ENCODE results near the gene IQSEC3. TPM values are rescaled to one million over a fixed set of nuclear protein-coding genes. Genes with fewer than 3 reads are reported as not detected.
"Not testable (repeated sequence)": the region's sequence is repeated elsewhere in the genome, so short reads cannot be mapped to it uniquely, and the experiment has no call there.

The IQSEC3 gene
- under 1 TPM; 0.13 to 0.14 TPM for polyA plus RNA-seq

DNA sequence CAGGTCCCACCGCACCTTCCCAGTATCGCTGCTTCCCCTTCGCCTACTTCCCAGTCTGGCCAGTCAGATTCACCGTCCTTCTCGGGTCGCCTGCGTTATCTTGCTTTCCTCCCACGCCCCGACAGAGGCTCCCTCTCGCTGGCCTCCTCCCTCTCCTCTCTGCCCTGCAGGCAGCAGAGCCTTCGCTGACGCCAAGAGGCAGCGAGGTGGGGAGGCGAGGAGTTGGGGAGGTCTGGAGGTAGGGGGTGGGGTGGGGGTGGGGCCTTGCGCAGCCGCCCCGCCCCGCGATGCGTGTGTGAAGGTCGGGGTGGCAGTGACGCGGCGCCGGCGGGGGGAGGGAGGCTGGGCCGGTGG, at the start of gene IQSEC3:
Gene IQSEC3, plus strand, starts transcription at position 340 of the 354 bp plus-strand sequence. CDS start 116 bp downstream, outside the sequence.
- not testable (repeated sequence) for H3K4me1 ChIP-seq (ENCODE audit: control insufficient read depth in 2 of 2, insufficient read depth in 2 of 2, low read length in 1 of 2); H3K27me3 ChIP-seq (ENCODE audit: control insufficient read depth in 1 of 2, insufficient read depth in 2 of 2, low read length in 2 of 2); H3K9me3 ChIP-seq (ENCODE audit: control insufficient read depth in 2 of 2, insufficient read depth in 1 of 2, low read depth in 1 of 2, low read length in 1 of 2); H3K4me3 ChIP-seq (ENCODE audit: low read depth in 1 of 2, low read length in 2 of 2); H3K36me3 ChIP-seq (ENCODE audit: control insufficient read depth in 2 of 2, insufficient read depth in 2 of 2, low read length in 1 of 2); H3K27ac ChIP-seq (ENCODE audit: low read depth in 2 of 2, low read length in 1 of 2)
- 9 to 11% methylated on average over 5 to 14 of the region's 27 CpGs for WGBS, 2 donors

DNA sequence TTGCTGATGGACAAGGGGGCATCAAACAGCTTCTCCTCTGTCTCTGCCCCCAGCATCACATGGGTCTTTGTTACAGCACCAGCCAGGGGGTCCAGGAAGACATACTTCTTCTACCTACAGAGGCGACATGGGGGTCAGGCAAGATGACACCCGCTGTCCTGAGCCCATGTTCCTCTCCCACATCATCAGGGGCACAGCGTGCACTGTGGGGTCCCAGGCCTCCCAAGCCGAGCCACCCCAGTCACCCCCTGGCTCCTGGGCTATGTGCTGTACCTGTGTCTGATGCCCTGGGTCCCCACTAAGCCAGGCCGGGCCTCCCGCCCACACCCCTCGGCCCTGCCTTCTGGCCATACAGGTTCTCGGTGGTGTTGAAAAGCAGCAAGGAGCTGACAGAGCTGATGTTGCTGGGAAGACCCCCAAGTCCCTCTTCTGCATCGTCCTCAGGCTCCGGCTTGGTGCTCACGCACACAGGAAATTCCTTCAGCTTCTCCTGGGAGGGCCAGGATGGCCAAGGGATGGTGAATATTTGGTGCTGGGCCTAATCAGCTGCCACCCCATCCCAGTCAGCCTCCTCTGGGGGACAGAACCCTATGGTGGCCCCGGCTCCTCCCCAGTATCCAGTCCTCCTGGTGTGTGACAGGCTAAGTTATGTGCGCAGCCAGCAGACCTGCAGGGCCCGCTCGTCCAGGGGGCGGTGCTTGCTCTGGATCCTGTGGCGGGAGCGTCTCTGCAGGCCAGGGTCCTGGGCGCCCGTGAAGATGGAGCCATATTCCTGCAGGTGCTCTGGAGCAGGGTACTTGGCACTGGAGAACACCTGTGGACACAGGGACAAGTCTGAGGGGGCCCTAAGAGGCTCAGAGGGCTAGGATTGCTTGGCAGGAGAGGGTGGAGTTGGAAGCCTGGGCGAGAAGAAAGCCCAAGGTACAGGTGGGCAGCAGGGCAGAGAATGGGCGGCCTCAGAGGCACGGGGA, 48.9 kb upstream of the IQSEC3 start:
- H3K36me3 ChIP-seq (ENCODE audit: control insufficient read depth in 2 of 2, insufficient read depth in 2 of 2, low read length in 1 of 2): peaks cover 12 to 19% of the 10 kb centered on the region in 2 donors
- not testable (repeated sequence) for H3K4me1 ChIP-seq (ENCODE audit: control insufficient read depth in 2 of 2, insufficient read depth in 2 of 2, low read length in 1 of 2); H3K4me3 ChIP-seq (ENCODE audit: low read depth in 1 of 2, low read length in 2 of 2); H3K27me3 ChIP-seq (ENCODE audit: control insufficient read depth in 1 of 2, insufficient read depth in 2 of 2, low read length in 2 of 2); H3K9me3 ChIP-seq (ENCODE audit: control insufficient read depth in 2 of 2, insufficient read depth in 1 of 2, low read depth in 1 of 2, low read length in 1 of 2); H3K27ac ChIP-seq (ENCODE audit: low read depth in 2 of 2, low read length in 1 of 2)
- 92 to 95% methylated on average over 13 to 19 of the region's 23 CpGs for WGBS, 2 donors

DNA sequence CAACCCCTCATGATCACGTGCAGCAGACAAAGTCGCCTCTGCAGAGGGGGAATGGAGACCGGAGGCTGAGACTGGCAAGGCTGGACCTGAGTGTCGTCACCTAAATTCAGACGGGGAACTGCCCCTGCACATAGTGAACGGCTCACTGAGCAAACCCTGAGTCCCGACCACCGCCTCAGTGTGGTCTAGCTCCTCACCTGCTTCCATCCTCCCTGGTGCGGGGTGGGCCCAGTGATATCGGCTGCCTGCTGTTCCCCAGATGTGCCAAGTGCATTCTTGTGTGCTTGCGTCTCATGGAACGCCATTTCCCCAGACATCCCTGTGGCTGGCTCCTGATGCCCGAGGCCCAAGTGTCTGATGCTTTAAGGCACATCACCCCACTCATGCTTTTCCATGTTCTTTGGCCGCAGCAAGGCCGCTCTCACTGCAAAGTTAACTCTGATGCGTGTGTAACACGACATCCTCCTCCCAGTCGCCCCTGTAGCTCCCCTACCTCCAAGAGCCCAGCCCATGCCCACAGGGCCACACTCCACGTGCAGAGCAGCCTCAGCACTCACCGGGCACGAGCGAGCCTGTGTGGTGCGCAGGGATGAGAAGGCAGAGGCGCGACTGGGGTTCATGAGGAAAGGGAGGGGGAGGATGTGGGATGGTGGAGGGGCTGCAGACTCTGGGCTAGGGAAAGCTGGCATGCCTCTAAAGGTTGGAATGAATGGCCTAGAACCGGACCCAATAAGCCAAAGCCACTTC, 47.6 kb upstream of the IQSEC3 start:
- H3K27me3 ChIP-seq (ENCODE audit: control insufficient read depth in 1 of 2, insufficient read depth in 2 of 2, low read length in 2 of 2); H3K4me3 ChIP-seq (ENCODE audit: low read depth in 1 of 2, low read length in 2 of 2); H3K27ac ChIP-seq (ENCODE audit: low read depth in 2 of 2, low read length in 1 of 2); H3K9me3 ChIP-seq (ENCODE audit: control insufficient read depth in 2 of 2, insufficient read depth in 1 of 2, low read depth in 1 of 2, low read length in 1 of 2); H3K4me1 ChIP-seq (ENCODE audit: control insufficient read depth in 2 of 2, insufficient read depth in 2 of 2, low read length in 1 of 2): not testable (repeated sequence)
- peaks cover 12 to 20% of the 10 kb centered on the region in 2 donors for H3K36me3 ChIP-seq (ENCODE audit: control insufficient read depth in 2 of 2, insufficient read depth in 2 of 2, low read length in 1 of 2)
- 88 to 94% methylated on average over 12 to 21 of the region's 26 CpGs for WGBS, 2 donors

DNA sequence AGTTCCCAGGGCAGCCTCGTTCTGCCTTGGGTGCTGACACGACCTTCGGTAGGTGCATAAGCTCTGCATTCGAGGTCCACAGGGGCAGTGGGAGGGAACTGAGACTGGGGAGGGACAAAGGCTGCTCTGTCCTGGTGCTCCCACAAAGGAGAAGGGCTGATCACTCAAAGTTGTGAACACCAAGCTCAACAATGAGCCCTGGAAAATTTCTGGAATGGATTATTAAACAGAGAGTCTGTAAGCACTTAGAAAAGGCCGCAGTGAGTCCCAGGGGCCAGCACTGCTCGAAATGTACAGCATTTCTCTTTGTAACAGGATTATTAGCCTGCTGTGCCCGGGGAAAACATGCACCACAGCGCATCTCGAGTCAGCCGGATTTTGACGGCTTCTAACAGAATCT, 46.7 kb upstream of the IQSEC3 start:
- not testable (repeated sequence) for H3K4me3 ChIP-seq (ENCODE audit: low read depth in 1 of 2, low read length in 2 of 2); H3K27ac ChIP-seq (ENCODE audit: low read depth in 2 of 2, low read length in 1 of 2); H3K4me1 ChIP-seq (ENCODE audit: control insufficient read depth in 2 of 2, insufficient read depth in 2 of 2, low read length in 1 of 2); H3K9me3 ChIP-seq (ENCODE audit: control insufficient read depth in 2 of 2, insufficient read depth in 1 of 2, low read depth in 1 of 2, low read length in 1 of 2); H3K27me3 ChIP-seq (ENCODE audit: control insufficient read depth in 1 of 2, insufficient read depth in 2 of 2, low read length in 2 of 2)
- WGBS, 2 donors: 90% methylated on average over 7 of the region's 11 CpGs
- H3K36me3 ChIP-seq (ENCODE audit: control insufficient read depth in 2 of 2, insufficient read depth in 2 of 2, low read length in 1 of 2): peaks cover 12 to 20% of the 10 kb centered on the region in 2 donors

DNA sequence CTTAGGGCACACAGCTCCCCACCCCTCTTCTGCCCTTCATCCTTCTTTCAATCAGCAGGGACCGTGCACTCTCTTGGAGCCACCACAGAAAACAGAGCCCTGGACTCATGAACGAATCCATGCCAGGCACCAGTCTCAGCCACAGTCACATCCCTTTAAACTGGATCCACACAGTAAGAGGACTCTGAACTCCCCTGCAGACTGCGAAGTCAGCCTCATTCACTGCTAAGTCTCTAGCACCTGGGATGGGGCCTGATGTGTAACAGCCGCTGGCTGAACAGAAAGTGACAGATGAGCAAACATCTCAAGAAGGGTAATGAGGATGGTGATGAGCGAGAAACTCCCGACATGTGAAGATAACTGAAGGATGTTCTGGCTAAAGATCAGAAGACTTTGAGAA, 45.8 kb upstream of the IQSEC3 start:
- no peaks in the 10 kb centered on the region for H3K4me1 ChIP-seq (ENCODE audit: control insufficient read depth in 2 of 2, insufficient read depth in 2 of 2, low read length in 1 of 2)
- H3K27ac ChIP-seq (ENCODE audit: low read depth in 2 of 2, low read length in 1 of 2): no peak overlapping the region
- H3K9me3 ChIP-seq (ENCODE audit: control insufficient read depth in 2 of 2, insufficient read depth in 1 of 2, low read depth in 1 of 2, low read length in 1 of 2): no peaks in the 10 kb centered on the region
- H3K27me3 ChIP-seq (ENCODE audit: control insufficient read depth in 1 of 2, insufficient read depth in 2 of 2, low read length in 2 of 2): no peaks in the 10 kb centered on the region
- no peak overlapping the region for H3K4me3 ChIP-seq (ENCODE audit: low read depth in 1 of 2, low read length in 2 of 2)
- WGBS, 2 donors: 56 to 70% methylated on average over 6 of the region's 6 CpGs
- peaks cover 12 to 20% of the 10 kb centered on the region in 2 donors for H3K36me3 ChIP-seq (ENCODE audit: control insufficient read depth in 2 of 2, insufficient read depth in 2 of 2, low read length in 1 of 2)

DNA sequence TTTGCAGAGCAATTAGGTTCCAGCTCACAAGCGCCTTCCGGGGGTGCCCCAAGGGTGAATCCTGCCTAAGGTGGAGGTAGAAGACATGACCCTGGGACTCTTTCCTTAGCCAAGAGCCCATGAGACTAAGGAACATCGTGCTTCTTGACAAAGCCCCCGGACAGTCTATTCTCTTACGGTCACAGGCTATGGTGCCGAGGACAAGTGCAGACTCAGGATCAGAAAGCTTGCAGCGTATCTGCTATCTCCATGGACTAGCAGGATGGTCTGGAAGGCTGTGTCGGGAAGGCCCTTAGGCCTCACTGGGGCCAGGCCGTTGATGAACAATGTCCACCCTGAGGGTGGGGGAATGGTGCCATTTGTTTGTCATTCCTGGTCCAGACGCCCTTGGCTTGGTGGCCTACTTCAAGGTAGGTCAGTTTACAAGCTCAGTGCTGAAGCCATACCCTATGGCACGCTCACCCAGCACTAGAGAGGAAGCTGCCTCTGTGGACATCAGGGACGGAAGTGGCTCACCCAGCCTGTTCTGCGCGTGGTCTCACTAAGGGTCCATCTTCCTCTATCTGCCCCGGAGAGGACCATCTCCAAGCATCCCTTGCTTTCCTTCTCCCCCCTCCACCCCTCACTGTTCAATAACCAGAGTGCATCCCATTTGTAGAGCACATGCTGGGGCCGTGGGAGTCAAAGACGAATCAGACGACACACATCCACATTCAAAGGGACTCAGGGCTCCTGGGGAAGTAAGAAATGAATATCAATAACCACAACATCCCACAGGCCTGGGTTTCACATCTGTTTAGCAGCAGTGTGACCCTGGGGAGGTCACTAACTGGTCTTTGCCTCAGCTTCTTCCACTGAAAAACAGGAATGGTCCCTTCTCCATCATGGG, 45.0 kb upstream of the IQSEC3 start:
- WGBS, 2 donors: 82% methylated on average over 18 of the region's 18 CpGs
- Histone ChIP-seq H3K4me1 (ENCODE audit: control insufficient read depth in 2 of 2, insufficient read depth in 2 of 2, low read length in 1 of 2) (no peaks in the 10 kb centered on the region), H3K9me3 (ENCODE audit: control insufficient read depth in 2 of 2, insufficient read depth in 1 of 2, low read depth in 1 of 2, low read length in 1 of 2) (no peaks in the 10 kb centered on the region), H3K27ac (ENCODE audit: low read depth in 2 of 2, low read length in 1 of 2) (no peak overlapping the region), H3K36me3 (ENCODE audit: control insufficient read depth in 2 of 2, insufficient read depth in 2 of 2, low read length in 1 of 2) (peaks cover 12 to 20% of the 10 kb centered on the region in 2 donors), H3K4me3 (ENCODE audit: low read depth in 1 of 2, low read length in 2 of 2) (no peak overlapping the region), H3K27me3 (ENCODE audit: control insufficient read depth in 1 of 2, insufficient read depth in 2 of 2, low read length in 2 of 2) (no peaks in the 10 kb centered on the region)

DNA sequence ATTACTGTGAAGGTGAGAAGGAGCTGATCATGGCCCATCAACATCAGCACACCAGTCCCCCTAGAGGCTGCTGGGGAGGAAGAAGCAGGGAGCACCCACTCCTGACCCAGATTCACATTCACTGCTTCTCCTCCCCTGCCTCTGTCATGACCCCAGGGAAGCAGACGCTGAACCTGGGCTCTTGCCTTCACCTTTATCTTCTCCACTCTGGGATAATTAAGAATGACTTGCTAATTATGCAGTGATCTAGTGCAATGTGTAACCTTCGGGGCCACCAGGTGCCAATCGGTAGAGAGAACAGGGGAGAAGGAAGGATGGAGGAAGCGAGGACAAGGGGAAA, 44.4 kb upstream of the IQSEC3 start:
- no peaks in the 10 kb centered on the region for H3K4me1 ChIP-seq (ENCODE audit: control insufficient read depth in 2 of 2, insufficient read depth in 2 of 2, low read length in 1 of 2)
- 73 to 79% methylated on average over 4 of the region's 4 CpGs for WGBS, 2 donors

DNA sequence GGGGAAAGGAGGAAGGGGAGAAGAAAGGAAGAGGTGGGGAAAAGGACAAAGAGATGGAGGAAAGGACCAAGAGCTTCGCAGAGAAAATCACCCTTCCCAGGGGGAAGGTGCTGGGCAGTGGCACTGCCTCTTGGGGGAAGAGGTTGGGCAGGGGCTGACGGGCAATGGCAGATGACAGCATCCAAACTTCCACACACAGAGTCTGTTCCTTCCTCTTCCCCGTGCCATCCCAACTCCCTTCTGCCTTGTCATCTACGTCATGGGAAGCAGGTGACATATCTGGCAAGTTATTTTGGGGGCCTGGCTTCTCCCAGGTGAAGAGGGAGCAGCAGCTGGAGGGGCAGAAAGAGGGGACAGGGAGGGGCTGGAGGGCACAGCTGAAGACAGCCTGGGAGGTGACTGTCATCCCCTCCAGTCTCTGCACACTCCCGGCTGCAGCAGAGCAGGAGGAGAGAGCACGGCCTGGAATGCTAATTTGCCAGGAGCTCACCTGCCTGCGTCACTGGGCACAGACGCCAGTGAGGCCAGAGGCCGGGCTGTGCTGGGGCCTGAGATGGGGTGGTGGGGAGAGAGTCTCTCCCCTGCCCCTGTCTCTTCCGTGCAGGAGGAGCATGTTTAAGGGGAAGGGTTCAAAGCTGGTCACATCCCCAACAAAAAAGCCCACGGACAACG, 43.9 kb upstream of the IQSEC3 start:
- Histone ChIP-seq H3K36me3 (ENCODE audit: control insufficient read depth in 2 of 2, insufficient read depth in 2 of 2, low read length in 1 of 2) (peaks cover 12 to 20% of the 10 kb centered on the region in 2 donors), H3K4me1 (ENCODE audit: control insufficient read depth in 2 of 2, insufficient read depth in 2 of 2, low read length in 1 of 2) (no peaks in the 10 kb centered on the region), H3K27me3 (ENCODE audit: control insufficient read depth in 1 of 2, insufficient read depth in 2 of 2, low read length in 2 of 2) (no peaks in the 10 kb centered on the region), H3K4me3 (ENCODE audit: low read depth in 1 of 2, low read length in 2 of 2) (no peak overlapping the region), H3K27ac (ENCODE audit: low read depth in 2 of 2, low read length in 1 of 2) (no peak overlapping the region), H3K9me3 (ENCODE audit: control insufficient read depth in 2 of 2, insufficient read depth in 1 of 2, low read depth in 1 of 2, low read length in 1 of 2) (no peaks in the 10 kb centered on the region)
- WGBS, 2 donors: 83 to 86% methylated on average over 12 of the region's 12 CpGs

More for the DNA sequence above, 44.4 kb upstream of the IQSEC3 start:
- Histone ChIP-seq H3K27me3 (ENCODE audit: control insufficient read depth in 1 of 2, insufficient read depth in 2 of 2, low read length in 2 of 2) (no peaks in the 10 kb centered on the region), H3K4me3 (ENCODE audit: low read depth in 1 of 2, low read length in 2 of 2) (no peak overlapping the region), H3K27ac (ENCODE audit: low read depth in 2 of 2, low read length in 1 of 2) (no peak overlapping the region), H3K9me3 (ENCODE audit: control insufficient read depth in 2 of 2, insufficient read depth in 1 of 2, low read depth in 1 of 2, low read length in 1 of 2) (no peaks in the 10 kb centered on the region), H3K36me3 (ENCODE audit: control insufficient read depth in 2 of 2, insufficient read depth in 2 of 2, low read length in 1 of 2) (peaks cover 12 to 20% of the 10 kb centered on the region in 2 donors)

DNA sequence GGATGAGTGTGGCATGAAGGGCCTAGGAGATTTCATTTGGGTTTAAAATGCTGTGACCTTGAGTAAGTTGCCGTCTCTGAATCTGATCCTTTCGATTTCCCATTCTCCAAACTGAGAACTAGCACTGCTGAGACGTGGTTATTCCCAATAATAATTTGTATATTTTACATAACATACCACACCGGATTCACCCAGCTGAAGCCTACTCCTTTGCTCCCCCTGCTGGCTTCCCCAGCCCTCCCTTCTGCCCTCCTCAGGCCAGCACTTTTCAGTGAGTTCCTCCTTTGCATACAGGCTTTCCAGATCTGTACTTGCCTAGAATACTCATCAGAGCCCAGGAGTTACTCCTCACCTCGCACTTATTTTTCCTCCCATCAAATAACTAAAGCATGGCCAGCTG, 38.7 kb upstream of the IQSEC3 start:
- H3K4me1 ChIP-seq (ENCODE audit: control insufficient read depth in 2 of 2, insufficient read depth in 2 of 2, low read length in 1 of 2); H3K4me3 ChIP-seq (ENCODE audit: low read depth in 1 of 2, low read length in 2 of 2); H3K36me3 ChIP-seq (ENCODE audit: control insufficient read depth in 2 of 2, insufficient read depth in 2 of 2, low read length in 1 of 2); H3K27ac ChIP-seq (ENCODE audit: low read depth in 2 of 2, low read length in 1 of 2); H3K27me3 ChIP-seq (ENCODE audit: control insufficient read depth in 1 of 2, insufficient read depth in 2 of 2, low read length in 2 of 2); H3K9me3 ChIP-seq (ENCODE audit: control insufficient read depth in 2 of 2, insufficient read depth in 1 of 2, low read depth in 1 of 2, low read length in 1 of 2): not testable (repeated sequence)
- no CpG with 5 or more reads among the region's 5 CpGs for WGBS, 2 donors

All from esophagus (tissue), 2 donors.